ENCODE results near the gene HMGXB3.

Gene HMGXB3

DNA sequence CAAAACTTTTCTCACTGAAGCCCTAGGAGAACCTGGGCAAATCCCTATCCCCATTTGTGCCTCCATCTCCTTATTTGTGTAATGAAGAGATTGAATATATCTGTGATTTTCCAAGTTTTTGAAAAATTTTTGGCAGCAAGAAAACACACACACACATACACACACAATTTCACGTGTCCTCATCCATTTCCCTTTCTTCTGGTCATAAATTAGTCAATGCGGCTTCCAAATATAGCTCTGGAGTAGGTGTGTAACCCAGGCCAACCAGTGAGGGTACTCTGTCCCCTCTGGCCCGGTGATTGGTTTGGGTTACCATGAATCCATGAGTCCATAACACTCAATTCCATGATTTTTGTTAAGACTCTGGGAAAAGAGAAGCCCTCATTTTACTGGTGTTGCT lies 73.1 kb downstream of the HMGXB3 start:
- H3K27ac ChIP-seq (ENCODE audit: low read depth, low read length), result no peak overlapping the region
- no peak overlapping the region for H3K4me2 ChIP-seq (ENCODE audit: low read depth, low read length, poor library complexity, severe bottlenecking)
- H3K79me2 ChIP-seq (ENCODE audit: insufficient read depth, low read length), result no peaks in the 10 kb centered on the region
- H3K27me3 ChIP-seq (ENCODE audit: low read length), result no peaks in the 10 kb centered on the region
- H3K9me3 ChIP-seq (ENCODE audit: insufficient read depth, low read length), result no peaks in the 10 kb centered on the region
- no peak overlapping the region for H2AFZ ChIP-seq (ENCODE audit: low read depth, low read length, severe bottlenecking)
- H3K9me2 ChIP-seq (replicated peaks; ENCODE audit: insufficient read depth, low read length), result no peaks in the 10 kb centered on the region
- H3F3A ChIP-seq (ENCODE audit: insufficient read depth), result no peaks in the 10 kb centered on the region
- H3K36me3 ChIP-seq (ENCODE audit: low read length), result no peaks in the 10 kb centered on the region
- H4K20me1 ChIP-seq (ENCODE audit: low read depth, low read length), result no peaks in the 10 kb centered on the region
- no peak overlapping the region for H3K9ac ChIP-seq (ENCODE audit: low read length)
- TF ChIP-seq, protein P1, sequence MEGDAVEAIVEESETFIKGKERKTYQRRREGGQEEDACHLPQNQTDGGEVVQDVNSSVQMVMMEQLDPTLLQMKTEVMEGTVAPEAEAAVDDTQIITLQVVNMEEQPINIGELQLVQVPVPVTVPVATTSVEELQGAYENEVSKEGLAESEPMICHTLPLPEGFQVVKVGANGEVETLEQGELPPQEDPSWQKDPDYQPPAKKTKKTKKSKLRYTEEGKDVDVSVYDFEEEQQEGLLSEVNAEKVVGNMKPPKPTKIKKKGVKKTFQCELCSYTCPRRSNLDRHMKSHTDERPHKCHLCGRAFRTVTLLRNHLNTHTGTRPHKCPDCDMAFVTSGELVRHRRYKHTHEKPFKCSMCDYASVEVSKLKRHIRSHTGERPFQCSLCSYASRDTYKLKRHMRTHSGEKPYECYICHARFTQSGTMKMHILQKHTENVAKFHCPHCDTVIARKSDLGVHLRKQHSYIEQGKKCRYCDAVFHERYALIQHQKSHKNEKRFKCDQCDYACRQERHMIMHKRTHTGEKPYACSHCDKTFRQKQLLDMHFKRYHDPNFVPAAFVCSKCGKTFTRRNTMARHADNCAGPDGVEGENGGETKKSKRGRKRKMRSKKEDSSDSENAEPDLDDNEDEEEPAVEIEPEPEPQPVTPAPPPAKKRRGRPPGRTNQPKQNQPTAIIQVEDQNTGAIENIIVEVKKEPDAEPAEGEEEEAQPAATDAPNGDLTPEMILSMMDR (IDR thresholded peaks at IDR 0.05; ENCODE audit: insufficient read depth, low read length, poor library complexity, severe bottlenecking), result no peak
- TF ChIP-seq EZH2phosphoT487 (conservative IDR thresholded peaks at IDR 0.05; ENCODE audit: low read length), result no peak
- no peak overlapping the region for H3K4me3 ChIP-seq (ENCODE audit: insufficient read depth, low read length, poor library complexity, severe bottlenecking)

DNA sequence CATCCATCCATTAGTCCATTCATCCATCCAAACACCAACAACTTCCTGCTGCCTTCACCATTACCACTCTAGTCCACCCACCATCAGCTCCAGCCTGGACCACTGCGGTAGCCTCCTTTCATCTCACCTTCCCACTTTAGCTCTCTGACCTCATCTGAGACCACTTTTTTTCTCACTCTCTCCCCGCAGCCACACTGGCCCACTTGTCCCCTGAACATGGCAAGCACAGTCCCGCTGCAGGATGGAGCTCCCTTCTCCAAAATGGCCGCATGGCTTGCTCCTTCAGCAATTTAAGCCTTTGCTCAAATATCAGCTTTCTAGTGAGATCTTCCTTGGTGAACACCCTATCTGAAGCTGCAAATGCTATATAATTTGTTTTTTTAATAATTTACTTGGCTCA lies 74.7 kb downstream of the HMGXB3 start:
- H3K4me2 ChIP-seq (ENCODE audit: low read depth, low read length, poor library complexity, severe bottlenecking), result no peak overlapping the region
- no peaks in the 10 kb centered on the region for H3K9me3 ChIP-seq (ENCODE audit: insufficient read depth, low read length)
- no peak overlapping the region for H3K9ac ChIP-seq (ENCODE audit: low read length)
- H3K36me3 ChIP-seq (ENCODE audit: low read length), result no peaks in the 10 kb centered on the region
- no peak overlapping the region for H3K4me3 ChIP-seq (ENCODE audit: insufficient read depth, low read length, poor library complexity, severe bottlenecking)
- H3K79me2 ChIP-seq (ENCODE audit: insufficient read depth, low read length), result no peaks in the 10 kb centered on the region
- H3K27me3 ChIP-seq (ENCODE audit: low read length), result no peaks in the 10 kb centered on the region
- H3K9me2 ChIP-seq (replicated peaks; ENCODE audit: insufficient read depth, low read length), result no peaks in the 10 kb centered on the region
- no peak overlapping the region for H2AFZ ChIP-seq (ENCODE audit: low read depth, low read length, severe bottlenecking)
- H3K27ac ChIP-seq (ENCODE audit: low read depth, low read length), result no peak overlapping the region
- TF ChIP-seq, protein P1 (IDR thresholded peaks at IDR 0.05; ENCODE audit: insufficient read depth, low read length, poor library complexity, severe bottlenecking), result no peak
- no peak for TF ChIP-seq EZH2phosphoT487 (conservative IDR thresholded peaks at IDR 0.05; ENCODE audit: low read length)
- H3F3A ChIP-seq (ENCODE audit: insufficient read depth), result no peaks in the 10 kb centered on the region
- no peaks in the 10 kb centered on the region for H4K20me1 ChIP-seq (ENCODE audit: low read depth, low read length)

DNA sequence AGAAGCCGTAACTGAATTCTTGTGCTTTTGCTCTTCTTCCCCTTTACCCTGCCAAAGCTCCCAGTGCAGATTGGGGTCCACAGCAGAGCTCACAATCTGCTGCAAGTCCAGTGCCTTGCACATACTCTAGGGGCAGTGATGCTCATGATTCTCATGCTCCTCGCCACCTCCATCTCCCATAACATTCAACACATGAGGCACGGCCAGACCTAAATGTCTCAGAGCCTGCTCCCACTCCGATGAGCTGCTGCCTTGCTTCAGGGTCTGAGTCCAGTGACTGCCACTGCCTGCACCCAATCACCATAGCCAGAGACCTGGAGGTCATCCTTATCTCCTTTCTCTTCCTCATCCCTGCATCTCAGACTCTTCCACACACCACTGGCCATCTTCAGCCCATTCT lies 75.3 kb downstream of the HMGXB3 start:
- no peaks in the 10 kb centered on the region for H3K9me2 ChIP-seq (replicated peaks; ENCODE audit: insufficient read depth, low read length)
- no peaks in the 10 kb centered on the region for H3K79me2 ChIP-seq (ENCODE audit: insufficient read depth, low read length)
- H3K36me3 ChIP-seq (ENCODE audit: low read length), result no peaks in the 10 kb centered on the region
- no peaks in the 10 kb centered on the region for H4K20me1 ChIP-seq (ENCODE audit: low read depth, low read length)
- no peaks in the 10 kb centered on the region for H3F3A ChIP-seq (ENCODE audit: insufficient read depth)
- H3K27ac ChIP-seq (ENCODE audit: low read depth, low read length), result no peak overlapping the region
- TF ChIP-seq, protein P1 (IDR thresholded peaks at IDR 0.05; ENCODE audit: insufficient read depth, low read length, poor library complexity, severe bottlenecking), result no peak
- no peak for TF ChIP-seq EZH2phosphoT487 (conservative IDR thresholded peaks at IDR 0.05; ENCODE audit: low read length)
- no peak overlapping the region for H3K9ac ChIP-seq (ENCODE audit: low read length)
- no peak overlapping the region for H3K4me2 ChIP-seq (ENCODE audit: low read depth, low read length, poor library complexity, severe bottlenecking)
- no peak overlapping the region for H2AFZ ChIP-seq (ENCODE audit: low read depth, low read length, severe bottlenecking)
- no peaks in the 10 kb centered on the region for H3K27me3 ChIP-seq (ENCODE audit: low read length)
- H3K4me3 ChIP-seq (ENCODE audit: insufficient read depth, low read length, poor library complexity, severe bottlenecking), result no peak overlapping the region
- no peaks in the 10 kb centered on the region for H3K9me3 ChIP-seq (ENCODE audit: insufficient read depth, low read length)
